Measurements from ENCODE around the gene KRT4. TPM values are rescaled to one million over a fixed set of nuclear protein-coding genes. Genes with fewer than 3 reads are reported as not detected.

The KRT4 gene
- total RNA-seq, 1 experiment from 2014 or later = not detected

GRCh38 chr12:52807544-52808470, 6.1 kb downstream of the KRT4 start:
- Histone ChIP-seq H3K79me1 (ENCODE audit: insufficient read depth, low read depth, low read length, poor library complexity, severe bottlenecking) (no peaks in the 10 kb centered on the region), H3K4ac (ENCODE audit: low read depth, low read length) (no peak overlapping the region), H3K4me2 (ENCODE audit: insufficient read depth, insufficient read length, low read length) (no peak overlapping the region), H3K4me1 (ENCODE audit: insufficient read depth, low read length) (peaks cover 2% of the 10 kb centered on the region; the same call in 1 of the 2 replicates), H3K14ac (ENCODE audit: insufficient read depth, low read length) (no peak overlapping the region), H4K91ac (ENCODE audit: insufficient read length, low read depth, low read length) (no peak overlapping the region), H2AFZ (ENCODE audit: low read length) (no peak overlapping the region), H2AK5ac (ENCODE audit: insufficient read length, low read length) (no peak overlapping the region), H2BK12ac (ENCODE audit: insufficient read length, low read depth, low read length) (no peak overlapping the region), H3K56ac (ENCODE audit: insufficient read length, low read depth, low read length) (no peak overlapping the region), H2BK5ac (ENCODE audit: insufficient read length, low read length) (no peak overlapping the region), H4K20me1 (ENCODE audit: control insufficient read depth, insufficient read depth, insufficient read length) (no peaks in the 10 kb centered on the region), H3K9ac (ENCODE audit: extremely low read depth, insufficient read length, low read length) (no peak overlapping the region), H3K79me2 (ENCODE audit: insufficient read depth, low read length) (no peaks in the 10 kb centered on the region), H3K23ac (ENCODE audit: insufficient read length, low read depth, low read length) (no peak overlapping the region), H3T11ph (ENCODE audit: low read length) (no peak overlapping the region), H3K18ac (ENCODE audit: insufficient read length, low read depth, low read length) (no peak overlapping the region), H2BK120ac (ENCODE audit: low read depth, low read length, poor library complexity, severe bottlenecking) (no peak overlapping the region), H2BK15ac (ENCODE audit: low read depth, low read length) (no peak overlapping the region), H2BK20ac (ENCODE audit: low read depth, low read length, poor library complexity, severe bottlenecking) (no peak overlapping the region), H3K9me3 (ENCODE audit: control insufficient read depth, low read depth, low read length) (no peaks in the 10 kb centered on the region), H3K27ac (ENCODE audit: insufficient read length, low read depth, low read length) (no peak overlapping the region), H4K5ac (ENCODE audit: insufficient read length, low read depth, low read length) (no peak overlapping the region), H4K8ac (replicated peaks; ENCODE audit: insufficient read length, low read depth, low read length) (no peak overlapping the region), H3K23me2 (ENCODE audit: insufficient read length, low read depth, low read length, poor library complexity, severe bottlenecking) (no peaks in the 10 kb centered on the region), H3K27me3 (ENCODE audit: insufficient read depth, low read length) (no peaks in the 10 kb centered on the region)
- no peaks in the 10 kb centered on the region for H3K36me3 Mint-ChIP-seq (ENCODE audit: insufficient read depth in 1 of 3, low read depth in 3 of 3)
- H3K27ac Mint-ChIP-seq = no peak overlapping the region
- H3K27me3 Mint-ChIP-seq (ENCODE audit: low read depth) = peaks cover 10% of the 10 kb centered on the region
- no peak for DNase-seq
- WGBS (ENCODE audit: extremely low coverage, insufficient read length, low lambda C conversion rate) = no CpG with 5 or more reads among the region's 16 CpGs
- H3K4me1 Mint-ChIP-seq = peaks cover 19 to 20% of the 10 kb centered on the region in 2 experiments
- no peaks in the 10 kb centered on the region for H3K9me3 Mint-ChIP-seq
- TF ChIP-seq CTCF (conservative IDR thresholded peaks at IDR 0.05) = no peak
- H3K4me3 Mint-ChIP-seq = no peak overlapping the region

Measured in H9 (cell line).